ENCODE results near the gene SMPX.
A peak's percentile ranks its signal among the peaks of the same experiment; 100 is the strongest.
"Not testable (repeated sequence)": the region's sequence is repeated elsewhere in the genome, so short reads cannot be mapped to it uniquely, and the experiment has no call there.

SMPX gene

DNA sequence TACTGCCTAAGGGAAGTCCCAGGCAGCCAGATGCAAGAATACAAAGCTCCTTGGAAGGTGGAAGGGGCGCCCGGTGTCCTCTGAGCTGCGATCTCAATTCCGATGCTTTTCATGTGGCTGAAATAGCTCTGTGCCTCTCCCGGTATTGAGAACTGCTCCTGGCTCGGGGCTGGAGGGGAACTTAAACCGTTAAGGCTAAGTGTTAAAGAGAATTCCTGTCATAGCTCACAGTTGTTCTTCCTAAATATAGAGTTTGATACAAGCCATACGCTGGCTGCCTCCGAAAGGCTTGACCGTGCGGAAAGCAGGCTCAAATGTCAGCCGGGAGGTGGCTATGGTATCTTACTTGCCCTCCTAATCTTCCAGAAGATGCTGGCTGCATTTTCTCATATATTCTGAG, at the start of gene SMPX:
Gene SMPX, minus strand, starts transcription at position 157 of the 400 bp plus-strand sequence. CDS start 3,826 bp downstream, outside the sequence.
- DNase-seq = no peak

DNA sequence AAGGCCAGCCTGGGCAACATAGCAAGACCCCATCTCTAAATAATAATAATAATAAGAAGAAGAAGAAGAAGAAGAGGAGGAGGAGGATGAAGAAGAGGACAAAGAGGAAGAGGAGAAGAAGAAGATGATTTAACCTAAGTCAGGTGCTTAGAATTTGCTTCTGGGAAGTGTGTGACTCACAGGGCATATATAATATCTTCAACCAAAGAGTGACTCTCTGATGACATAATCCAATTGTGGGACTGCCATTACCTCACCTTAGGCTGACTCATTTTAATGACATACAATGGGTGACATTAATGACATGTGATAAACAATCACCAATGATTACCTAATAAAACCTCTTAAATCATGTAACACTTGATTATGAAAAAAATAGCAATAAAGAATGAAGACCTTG, 48.8 kb upstream of the SMPX start:
- DNase-seq = no peak

DNA sequence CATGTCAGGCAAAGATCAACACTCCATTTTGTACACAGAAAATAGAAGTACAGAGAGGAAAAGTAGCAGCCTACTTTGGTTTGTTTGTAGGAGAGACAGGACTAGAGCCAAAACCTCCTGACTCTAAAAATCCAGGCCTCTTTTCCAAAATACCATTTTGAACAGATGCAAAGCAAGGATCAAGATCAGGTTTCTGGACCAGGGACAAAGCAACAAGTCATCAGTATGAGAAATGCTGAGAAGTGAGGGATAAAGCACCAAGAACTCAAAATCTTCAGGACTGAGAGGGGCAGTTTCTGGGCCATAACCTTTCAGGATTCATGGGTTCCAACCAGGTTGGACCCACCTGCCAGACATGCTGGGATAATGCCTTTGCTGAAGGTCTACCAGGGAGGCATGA, 44.9 kb upstream of the SMPX start:
- no peak for DNase-seq

DNA sequence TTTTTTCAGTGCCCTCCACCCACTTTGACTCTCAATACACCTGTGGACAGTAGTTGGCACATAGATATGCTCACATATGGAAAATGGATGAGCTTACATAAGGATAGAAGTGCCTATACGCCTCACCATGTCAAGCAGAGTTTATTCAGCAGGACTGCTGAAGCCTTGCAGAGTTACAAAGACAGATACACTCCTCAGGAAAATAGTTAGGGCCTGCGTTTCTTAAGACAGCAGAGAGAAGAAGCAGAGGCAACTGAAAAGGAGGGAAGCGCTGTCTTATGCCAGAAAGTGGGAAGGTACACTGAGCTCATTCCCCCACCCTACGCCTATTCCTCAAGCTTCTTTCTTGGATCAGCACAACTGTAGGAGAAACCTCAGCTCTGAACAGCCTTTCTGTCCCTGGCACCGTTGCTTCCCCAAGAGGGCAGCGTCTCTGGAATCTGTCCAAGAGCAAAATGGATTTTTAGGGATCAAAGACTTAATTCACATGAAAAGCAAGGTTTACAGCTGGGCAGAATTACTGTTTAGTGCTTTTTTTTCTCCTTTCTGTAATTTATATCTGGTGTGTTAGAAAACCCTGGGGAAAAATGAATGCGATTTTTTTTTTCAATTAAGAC, 44.2 kb upstream of the SMPX start:
- DNase-seq = no peak

- DNase-seq = peak; percentile 55
Observed at GRCh38 chrX:21800344-21800770, 42.4 kb upstream of the SMPX start.

DNA sequence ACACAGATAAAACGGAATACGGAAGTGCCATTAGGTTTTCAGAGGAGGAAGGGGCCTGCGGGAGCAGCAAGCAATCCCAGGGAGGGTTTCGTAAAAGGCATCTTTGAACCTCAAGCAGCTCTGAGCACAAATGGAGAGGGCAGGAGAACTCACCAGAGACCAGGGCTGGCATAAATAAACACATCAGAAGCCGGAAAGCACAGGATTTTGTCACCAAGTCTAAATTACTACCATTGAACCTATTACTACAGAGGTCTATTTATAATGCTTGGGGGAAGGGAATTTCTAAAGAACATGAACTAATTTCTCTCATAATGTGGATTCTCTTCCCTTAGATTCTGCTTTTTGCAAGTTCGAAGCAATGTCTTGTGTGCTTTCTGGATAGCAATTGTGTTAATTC, 41.9 kb upstream of the SMPX start:
- no peak for DNase-seq

GRCh38 chrX:21798677-21799219, 40.8 kb upstream of the SMPX start:
- DNase-seq = peak; percentile 22

DNA sequence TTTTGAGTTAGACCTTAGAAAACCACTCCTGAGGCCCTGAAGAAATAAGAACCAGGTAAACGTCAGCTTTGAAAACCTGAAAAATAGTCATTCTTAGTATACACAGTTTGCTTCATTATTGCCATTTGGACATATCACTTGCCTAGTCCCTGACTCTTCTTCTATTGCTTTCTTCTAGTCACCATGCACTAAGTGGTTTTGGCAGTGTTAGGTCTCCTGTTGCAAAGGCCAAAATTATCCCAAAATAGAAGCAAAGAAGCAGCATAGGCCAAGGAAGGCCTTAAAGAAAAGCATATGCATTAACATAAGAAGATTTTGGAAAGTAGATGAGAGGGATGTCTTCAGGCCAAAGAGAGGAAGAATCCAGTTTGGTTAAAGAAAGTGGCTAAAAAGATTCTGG, 24.1 kb upstream of the SMPX start:
- DNase-seq = no peak

DNA sequence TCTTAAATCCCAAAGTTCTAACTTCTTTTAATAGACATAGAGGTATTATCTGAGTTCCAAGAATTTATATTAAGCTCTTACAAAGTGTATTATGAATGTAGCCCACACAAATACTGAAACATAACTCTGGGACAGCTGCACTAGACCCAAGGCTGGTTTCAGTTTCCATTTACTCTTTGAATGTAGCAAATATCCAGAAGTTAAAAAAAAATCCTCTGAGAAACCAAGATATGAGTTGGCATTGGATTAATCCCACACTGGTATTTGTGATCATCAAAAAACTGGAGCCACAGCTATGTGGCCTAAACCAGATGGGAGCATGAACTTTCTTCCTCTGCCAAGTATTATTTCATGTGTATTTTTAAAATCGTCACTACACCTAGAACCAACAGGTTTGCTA, 23.6 kb upstream of the SMPX start:
- peak; percentile 19 for DNase-seq

- no peak for DNase-seq
Observed at GRCh38 chrX:21779095-21779494, 21.2 kb upstream of the SMPX start.

- DNase-seq = no peak
Observed at GRCh38 chrX:21778236-21778635, 20.3 kb upstream of the SMPX start.

GRCh38 chrX:21775128-21775527, 17.2 kb upstream of the SMPX start:
- not testable (repeated sequence) for DNase-seq

DNA sequence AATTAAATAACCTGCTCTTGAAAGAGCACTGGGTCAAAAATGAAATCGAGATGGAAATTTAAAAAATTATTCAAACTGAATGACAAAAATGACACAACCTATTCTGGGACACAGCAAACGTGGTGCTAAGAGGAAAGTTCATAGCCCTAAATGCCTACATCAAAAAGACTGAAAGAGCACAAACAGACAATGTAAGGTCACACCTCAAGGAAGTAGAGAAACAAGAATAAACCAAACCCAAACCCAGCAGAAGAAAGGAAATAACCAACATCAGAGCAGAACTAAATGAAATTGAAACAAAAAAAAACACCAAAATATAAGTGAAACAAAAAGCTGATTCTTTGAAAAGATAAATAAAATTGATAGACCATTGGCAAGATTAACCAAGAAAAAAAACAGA, 15.1 kb upstream of the SMPX start:
- DNase-seq = not testable (repeated sequence)

- no peak for DNase-seq
Observed at GRCh38 chrX:21770631-21771321, 12.9 kb upstream of the SMPX start.

GRCh38 chrX:21766101-21766500, 8.2 kb upstream of the SMPX start:
- DNase-seq = no peak

GRCh38 chrX:21764008-21764407, 6.1 kb upstream of the SMPX start:
- DNase-seq = no peak

DNA sequence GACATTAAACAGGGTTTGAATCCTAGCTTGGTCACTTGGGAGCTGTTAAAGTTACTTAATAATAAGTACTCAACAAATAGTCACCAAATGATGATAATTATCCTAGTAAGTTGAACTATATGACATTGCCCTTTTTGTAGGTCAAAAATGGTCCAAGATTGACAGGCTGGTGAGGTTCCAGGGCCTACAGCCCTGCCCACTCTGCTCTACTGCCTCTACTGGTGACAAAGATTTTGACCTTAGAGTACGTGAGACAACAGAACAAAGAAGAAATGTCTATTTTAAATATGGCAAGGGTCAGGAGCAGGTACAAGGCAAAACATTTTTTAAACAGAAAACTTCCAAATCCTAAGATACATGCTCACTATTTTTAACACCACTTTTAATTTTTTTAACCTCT, 572 bp upstream of the SMPX start:
- no peak for DNase-seq

DNA sequence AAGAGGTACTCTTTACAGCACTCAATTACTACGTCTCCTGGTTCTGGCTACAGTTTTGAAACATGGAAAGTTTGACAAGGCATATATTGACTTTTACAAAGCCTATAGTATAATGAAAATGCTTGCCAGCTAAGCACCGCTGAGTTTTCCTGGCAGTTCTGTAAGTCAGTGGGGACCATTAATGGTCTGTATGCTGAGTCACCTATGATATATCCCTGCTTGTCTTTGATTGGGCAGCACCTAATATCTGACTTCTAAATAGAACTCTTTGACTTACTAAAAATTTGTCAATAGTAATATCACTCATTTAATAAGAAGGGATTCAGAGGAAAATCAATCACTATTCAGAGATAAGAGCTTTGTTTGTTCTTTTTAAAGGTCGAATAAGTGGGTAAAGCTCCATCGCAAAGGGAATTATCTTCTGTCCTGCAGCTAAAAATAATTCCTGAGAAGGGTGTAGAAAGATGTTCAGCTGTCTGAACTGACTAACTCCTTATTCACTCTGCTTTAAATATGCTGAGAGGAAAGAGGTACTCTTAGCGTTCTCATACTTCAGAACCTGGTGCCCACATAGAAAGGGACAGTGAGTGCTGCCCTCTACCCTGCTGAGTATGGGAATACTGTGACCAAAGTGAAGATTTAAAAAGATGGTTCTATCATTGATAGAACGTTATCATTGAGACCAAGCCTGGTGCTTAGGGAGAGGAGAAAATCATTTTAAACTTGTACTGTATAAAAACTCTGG, 959 bp downstream of the SMPX start:
- DNase-seq = no peak

- no peak for DNase-seq
Observed at GRCh38 chrX:21749924-21750323, 8.0 kb downstream of the SMPX start.

DNA sequence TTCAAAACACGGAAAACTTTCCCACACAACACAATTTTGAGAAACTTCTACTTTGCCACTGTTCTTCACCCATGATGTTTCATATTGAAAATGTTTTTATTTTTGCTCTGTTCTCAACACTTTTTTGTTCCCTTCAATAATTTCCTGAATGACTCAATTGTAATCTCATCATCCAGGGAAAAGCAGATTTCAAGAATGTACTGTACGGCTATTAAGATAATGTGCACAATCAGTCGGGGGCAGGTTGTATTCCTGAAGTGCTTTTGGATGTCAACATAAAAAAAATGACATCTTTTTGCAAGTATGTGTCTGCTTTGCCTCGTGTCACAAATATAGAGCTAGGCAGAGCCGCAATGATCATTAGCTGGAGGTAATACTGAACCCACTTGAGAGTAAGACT, 9.7 kb downstream of the SMPX start:
- no peak for DNase-seq

GRCh38 chrX:21747558-21747957, 10.4 kb downstream of the SMPX start:
- no peak for DNase-seq

DNA sequence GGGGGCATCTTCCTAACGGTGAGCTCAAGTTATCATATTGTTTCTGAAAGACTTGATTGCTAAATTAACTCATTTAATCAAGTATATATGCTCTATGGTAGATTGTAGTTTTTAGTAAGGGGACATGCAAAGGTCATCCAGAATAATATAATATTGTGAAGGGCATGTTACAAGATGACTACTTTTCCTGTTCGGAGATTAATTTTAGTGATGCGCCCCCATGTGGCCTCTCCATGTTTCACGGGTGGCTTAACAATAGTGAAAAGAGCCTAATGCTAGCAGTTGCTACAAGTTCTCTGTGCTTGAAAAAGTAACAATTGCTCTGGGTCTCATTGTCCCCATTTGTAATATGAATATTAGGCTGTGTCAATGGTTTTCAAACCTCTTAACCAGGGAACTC, 12.2 kb downstream of the SMPX start:
- no peak for DNase-seq

- no peak for DNase-seq
Observed at GRCh38 chrX:21744721-21745120, 13.2 kb downstream of the SMPX start.

- DNase-seq = no peak
Observed at GRCh38 chrX:21744060-21744459, 13.9 kb downstream of the SMPX start.

All from DMS 273 treated with DMSO at 0.1 percent for 48 hours (cell line).